HG03103 (cell line): Measurements from ENCODE around the gene TSHZ1.
"Not testable (repeated sequence)": the region's sequence is repeated elsewhere in the genome, so short reads cannot be mapped to it uniquely, and the experiment has no call there.

ENCODE experiments used
- ATAC-seq: cut with Tn5 transposase; IDR thresholded peaks from one replicate; pipeline ENCODE4 v1.9.1; 2021; ENCODE audit warnings: low read depth; ENCODE audit not compliant: unreplicated experiment

TSHZ1 gene

DNA sequence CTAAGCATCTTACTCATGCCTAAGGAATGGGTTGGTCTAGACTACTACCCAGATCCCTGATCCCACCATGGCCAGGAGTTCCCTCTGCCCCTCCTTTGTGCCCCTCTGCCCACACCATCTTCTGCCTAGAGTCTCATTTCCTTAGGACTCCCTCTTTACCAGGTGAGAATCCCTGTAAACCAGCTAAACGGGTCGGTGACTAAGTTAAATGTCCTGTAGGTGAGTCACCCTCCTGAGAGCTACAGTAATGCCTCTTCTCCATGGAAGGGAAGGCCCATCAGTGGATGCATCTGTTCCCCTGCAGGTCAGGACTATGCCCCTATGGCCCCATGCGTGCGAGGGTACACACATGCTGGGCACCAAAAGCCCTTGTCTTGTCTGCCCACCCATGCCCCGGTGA, 27.1 kb upstream of the TSHZ1 start:
- no peak for ATAC-seq

- ATAC-seq, result no peak
Measured at GRCh38 chr18:75183973-75184493, 26.6 kb upstream of the TSHZ1 start.

DNA sequence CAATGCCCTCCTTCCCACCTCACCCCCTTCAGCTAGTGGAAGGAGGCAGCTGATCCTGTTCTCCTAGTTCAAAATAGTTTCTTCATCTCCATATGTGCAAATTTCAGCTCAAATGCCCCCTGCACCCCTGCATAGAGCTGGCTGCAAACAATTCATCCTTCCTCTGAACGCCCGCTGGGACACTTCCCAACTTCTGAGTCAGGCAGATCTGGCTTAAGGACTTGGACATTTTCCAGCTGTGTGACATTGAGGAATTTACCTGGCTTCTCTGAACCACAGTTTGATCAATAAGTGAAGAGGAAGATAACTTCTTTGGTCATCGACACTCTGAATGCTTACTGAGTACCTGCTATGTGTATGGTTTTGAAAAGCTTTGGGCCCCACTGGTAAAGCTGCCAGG, 25.1 kb upstream of the TSHZ1 start:
- no peak for ATAC-seq

DNA sequence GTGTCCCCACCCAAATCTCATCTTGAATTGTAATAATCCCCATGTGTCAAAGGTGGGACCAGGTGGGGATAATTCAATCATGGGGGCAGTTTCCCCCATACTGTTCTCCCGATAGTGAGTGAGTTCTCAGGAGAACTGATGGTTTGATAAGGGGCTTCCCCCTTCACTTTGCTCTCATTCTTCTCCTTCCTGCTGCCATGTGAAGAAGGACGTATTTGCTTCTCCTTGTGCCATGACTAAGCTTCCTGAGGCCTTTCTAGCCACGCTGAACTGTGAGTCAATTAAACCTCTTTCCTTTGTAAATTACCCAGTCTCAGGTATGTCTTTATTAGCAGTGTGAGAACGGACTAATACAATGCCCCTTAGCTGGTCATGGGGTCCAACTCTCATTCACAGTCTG, 22.9 kb upstream of the TSHZ1 start:
- ATAC-seq, result not testable (repeated sequence)

DNA sequence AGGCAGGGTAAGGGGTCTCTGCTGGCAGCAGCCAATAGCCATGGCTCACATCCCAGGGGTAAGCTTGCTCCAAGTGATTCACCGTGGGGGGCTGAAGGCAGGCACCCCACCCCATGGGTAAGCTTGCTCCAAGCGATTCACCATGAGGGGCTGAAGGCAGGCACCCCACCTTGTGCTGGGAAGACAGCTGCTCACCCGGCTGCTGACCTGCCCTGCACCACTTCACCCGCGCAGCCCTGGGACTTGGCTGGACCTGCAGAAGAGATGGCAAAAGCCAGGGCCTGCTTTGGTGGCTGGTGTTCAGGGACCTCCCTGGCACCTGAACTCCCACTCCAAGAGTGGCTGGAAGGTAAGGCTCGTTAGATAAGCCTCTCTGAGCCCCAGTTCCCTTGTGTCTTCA, 20.9 kb upstream of the TSHZ1 start:
- no peak for ATAC-seq

DNA sequence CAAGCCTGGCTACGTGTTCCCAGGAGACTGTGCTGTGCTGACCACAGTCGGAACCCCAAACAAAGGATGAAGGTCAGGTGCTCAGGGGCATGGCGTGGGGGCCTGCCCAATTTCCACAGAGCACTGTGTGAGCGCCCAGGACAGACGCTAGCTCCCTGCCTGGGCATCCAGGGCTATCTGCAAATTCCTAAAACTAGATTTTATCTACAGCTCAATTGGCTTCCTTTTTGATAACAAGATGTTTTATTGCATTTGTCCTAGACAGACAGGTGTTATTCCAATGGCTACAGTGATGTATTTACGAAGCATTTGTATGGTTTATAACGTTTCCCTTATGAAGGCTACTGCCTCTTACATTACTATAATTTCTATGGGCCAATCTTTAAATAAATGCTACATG, 17.7 kb upstream of the TSHZ1 start:
- ATAC-seq, result no peak

DNA sequence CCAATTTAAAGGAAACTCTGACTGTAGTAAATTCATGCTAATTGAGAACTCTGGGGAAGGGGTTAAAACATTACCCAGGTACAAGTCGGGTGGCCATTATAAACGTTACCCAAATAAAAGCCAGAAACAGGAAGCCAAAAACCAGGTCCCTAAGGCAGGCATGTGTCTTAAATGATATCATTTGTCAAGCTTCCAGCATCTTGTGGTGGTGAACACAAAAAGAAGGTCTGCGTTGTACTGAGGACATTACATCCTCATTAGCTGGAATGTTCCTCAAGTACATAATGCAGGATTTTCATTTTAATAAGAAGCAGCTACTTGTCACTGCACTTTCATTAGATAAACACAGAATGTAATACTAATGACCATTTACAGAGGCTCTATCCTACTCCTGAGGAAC, 12.6 kb upstream of the TSHZ1 start:
- no peak for ATAC-seq

DNA sequence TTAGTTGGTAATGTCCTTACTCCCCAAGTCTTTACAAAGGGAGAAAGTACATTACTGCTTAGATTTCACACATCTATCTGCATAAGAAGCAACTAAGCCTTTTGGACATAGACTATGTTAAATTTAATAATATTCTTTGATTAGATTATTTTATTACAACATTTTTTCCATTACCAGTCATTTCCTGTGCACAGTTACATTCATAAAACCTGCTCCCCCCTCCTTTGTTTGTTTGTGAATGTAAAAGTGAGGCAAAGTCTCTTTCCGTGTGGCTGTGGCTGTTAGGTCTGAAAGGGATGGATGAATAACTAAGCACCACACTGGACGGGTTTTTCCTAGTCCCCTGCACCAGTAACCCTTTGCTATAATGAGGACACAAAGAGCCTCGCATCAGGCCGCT, 11.3 kb upstream of the TSHZ1 start:
- no peak for ATAC-seq

DNA sequence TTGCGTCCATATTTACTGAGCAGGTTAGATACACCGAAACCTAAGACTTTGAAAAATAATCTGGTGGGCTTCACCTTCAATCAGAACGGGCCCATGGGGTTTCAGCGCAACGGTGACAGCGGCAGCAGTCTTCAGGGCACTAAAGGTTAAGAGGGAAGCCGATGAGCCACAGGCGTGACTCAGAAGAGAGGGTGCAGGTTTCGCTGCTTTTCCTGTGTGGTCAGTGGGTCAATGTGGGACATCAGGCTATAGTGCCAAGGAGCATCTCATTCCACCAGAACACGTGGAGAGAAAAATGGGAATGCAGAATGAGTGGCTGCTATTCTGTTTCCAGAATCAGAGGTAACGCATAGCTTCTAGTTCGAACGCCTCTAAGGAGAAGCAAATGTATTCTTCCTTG, 10.5 kb upstream of the TSHZ1 start:
- ATAC-seq, result no peak

GRCh38 chr18:75200605-75201280, 9.9 kb upstream of the TSHZ1 start:
- ATAC-seq, result no peak

DNA sequence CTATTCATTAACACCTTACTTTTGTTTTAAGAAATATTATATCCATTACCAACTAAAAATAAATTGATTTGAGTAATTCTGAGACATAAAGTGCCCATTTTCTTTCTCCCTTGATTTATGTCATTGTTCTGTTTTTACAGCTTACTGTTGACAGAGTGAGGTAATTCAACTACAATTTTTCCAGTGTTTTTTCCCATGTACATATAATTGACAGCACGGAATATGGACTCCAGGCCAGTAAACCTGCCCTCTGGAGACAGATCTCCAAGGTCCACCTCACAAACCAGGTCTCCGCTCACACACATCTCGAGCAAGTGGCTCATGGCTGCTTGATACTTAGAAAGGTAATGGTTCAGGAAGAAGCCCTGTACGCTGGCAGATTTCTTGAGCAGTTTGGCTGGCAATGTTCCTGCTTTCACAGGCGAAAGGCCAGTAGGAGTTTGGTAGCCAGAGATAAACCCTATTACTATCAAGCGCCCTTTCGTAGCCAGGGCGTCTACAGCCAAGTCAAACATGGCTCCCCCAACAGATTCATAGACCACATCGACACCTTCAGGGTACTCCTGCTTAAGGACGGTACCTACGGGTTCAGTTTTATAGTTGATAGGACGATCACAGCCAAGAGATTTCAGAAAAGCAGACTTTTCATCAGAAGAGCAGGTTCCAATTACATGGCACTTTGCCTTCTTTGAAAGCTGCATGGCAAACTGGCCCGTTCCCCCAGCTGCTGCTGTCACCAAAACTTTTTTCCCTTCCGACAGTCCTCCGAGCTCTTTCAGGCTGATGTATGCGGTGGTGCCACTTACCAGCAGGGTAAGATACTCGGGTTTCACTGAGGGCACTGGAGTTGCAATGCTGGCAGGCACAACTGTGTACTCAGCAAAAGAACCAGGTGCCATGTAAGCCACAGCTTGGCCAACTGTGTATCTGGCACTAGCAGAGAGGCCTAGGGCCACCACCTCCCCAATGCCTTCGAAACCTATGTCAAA, 9.0 kb upstream of the TSHZ1 start:
- ATAC-seq, result no peak

DNA sequence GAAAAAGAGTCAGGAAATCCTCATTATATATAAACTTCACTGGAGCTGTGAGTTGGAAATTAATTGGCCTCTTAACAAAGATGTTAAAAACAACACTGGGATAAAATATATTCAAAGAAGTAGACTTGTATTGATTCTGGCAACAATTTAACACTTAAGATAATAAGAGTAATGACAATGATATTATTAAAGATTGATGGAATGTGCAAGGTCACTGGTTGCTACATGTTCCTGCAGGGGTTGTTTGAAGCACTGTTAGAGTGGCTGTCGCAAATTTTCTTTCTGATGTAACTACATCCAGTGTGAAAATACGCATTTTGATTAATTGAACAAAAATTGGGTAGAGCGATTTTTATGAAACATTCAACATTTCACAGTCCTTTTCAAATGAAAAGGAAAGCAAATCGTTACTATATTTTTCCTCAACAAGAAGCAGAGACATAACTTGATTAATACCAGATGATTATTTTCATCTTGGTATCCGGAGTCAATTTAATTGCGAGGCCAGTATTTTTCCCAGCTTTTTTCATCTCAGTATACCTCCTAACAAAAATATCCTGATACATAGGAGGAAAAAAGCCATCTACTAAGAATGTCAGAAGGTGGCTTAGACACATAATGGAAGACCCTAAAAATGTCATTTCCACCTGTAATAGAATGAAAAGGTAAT, 7.8 kb upstream of the TSHZ1 start:
- ATAC-seq, result no peak

- no peak for ATAC-seq
Measured at GRCh38 chr18:75203416-75204268, 7.0 kb upstream of the TSHZ1 start.

DNA sequence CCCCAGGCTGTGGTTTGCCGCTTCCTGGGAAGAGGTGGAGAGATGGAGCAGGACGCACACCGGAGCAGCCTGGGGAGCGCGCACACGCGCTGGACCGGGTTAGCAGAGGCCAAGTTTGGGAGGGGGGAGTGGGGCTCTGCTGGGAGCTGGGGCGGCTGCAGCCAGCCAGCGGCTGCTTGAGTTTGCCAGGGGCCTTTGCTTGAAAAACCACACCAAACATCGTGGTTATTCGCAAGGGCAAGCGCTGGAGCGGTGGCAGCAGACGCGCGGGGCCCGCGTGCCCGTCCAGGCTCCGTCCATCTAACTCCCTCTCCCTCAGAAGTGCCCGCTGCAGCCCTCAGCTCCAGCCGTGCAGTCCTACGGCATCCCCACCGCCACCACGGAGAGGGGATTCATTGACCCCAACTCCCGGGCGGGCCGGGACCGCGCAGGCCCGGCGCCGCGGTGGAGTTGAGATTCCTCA, 6.3 kb upstream of the TSHZ1 start:
- ATAC-seq, result no peak

- ATAC-seq, result no peak
Measured at GRCh38 chr18:75204732-75205513, 5.7 kb upstream of the TSHZ1 start.

DNA sequence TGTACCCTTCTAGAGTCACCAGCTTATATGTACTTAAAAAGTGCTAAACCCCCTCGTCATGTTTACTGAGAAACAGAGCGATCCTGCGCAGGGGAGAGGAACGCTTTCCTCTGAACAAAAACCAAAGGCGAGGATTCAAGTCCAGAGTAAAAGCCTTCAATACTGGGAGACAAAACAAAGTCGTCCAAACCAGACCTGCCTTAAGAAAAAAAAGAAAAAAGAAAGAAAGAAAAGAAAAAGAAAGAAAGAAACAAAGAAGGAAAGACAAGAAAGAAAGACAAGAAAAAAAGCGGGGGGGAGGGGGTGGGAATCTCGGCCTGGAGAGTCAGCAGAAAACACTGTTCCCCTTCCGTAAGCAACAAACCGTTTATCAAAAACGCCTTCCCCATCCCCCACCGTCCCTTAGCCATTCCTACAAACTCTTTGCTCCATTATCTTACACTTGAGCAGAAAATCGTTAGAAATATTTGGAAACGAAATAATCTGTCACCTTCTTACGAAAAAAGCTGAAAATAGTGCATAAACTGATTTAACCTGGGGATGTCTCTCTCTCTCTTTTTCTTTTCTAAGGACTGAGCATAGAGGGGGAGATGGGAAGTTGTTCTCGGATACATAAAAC, 5.0 kb upstream of the TSHZ1 start:
- no peak for ATAC-seq

- ATAC-seq, result no peak
Measured at GRCh38 chr18:75206452-75207309, 3.9 kb upstream of the TSHZ1 start.
